Aorta (tissue), 5 donors: ENCODE results near the gene CIT. TPM values are rescaled to one million over a fixed set of nuclear protein-coding genes. Genes with fewer than 3 reads are reported as not detected.

Experiments
- ATAC-seq: fragments of 200-7000 bp; cut with Tn5 transposase; one replicate; pipeline ENCODE4 v1.9.1; 2022; ENCODE audit warnings: moderate library complexity; ENCODE audit not compliant: low FRiP score
- DNase-seq, 2 donors: peaks; one replicate each; pipeline ENCODE4 v3.0.0-alpha.2; 2020
- H3K27ac ChIP-seq, 2 donors: one replicate each; pipeline ENCODE4 v1.5.1; 2013; ENCODE audit warnings: low read length in 2 of 2, mild to moderate bottlenecking in 2 of 2, moderate library complexity in 2 of 2, control low read depth in 1 of 2, inconsistent platforms in 1 of 2, low read depth in 1 of 2
- H3K27me3 ChIP-seq, 2 donors: one replicate each; pipeline ENCODE4 v1.6.1; 2013; ENCODE audit warnings: control low read depth in 1 of 2, low read length in 1 of 2, mild to moderate bottlenecking in 1 of 2, moderate library complexity in 1 of 2; ENCODE audit not compliant: insufficient read depth in 2 of 2, control insufficient read depth in 1 of 2
- H3K36me3 ChIP-seq, 2 donors: one replicate each; pipeline ENCODE4 v1.6.1; 2013; ENCODE audit warnings: control low read depth in 1 of 2, low read length in 1 of 2, mild to moderate bottlenecking in 1 of 2; ENCODE audit not compliant: insufficient read depth in 2 of 2, control insufficient read depth in 1 of 2
- H3K4me1 ChIP-seq, 2 donors: one replicate each; pipeline ENCODE4 v1.6.1; 2013; ENCODE audit warnings: low read length in 2 of 2, control low read depth in 1 of 2, mild to moderate bottlenecking in 1 of 2, moderate library complexity in 1 of 2; ENCODE audit not compliant: insufficient read depth in 2 of 2, control insufficient read depth in 1 of 2
- H3K4me3 ChIP-seq, 2 donors: one replicate each; pipeline ENCODE4 v1.5.1; 2013; ENCODE audit warnings: low read length in 2 of 2, control low read depth in 1 of 2, mild to moderate bottlenecking in 1 of 2
- H3K9me3 ChIP-seq: one replicate; pipeline ENCODE4 v1.6.1; 2013; ENCODE audit warnings: mild to moderate bottlenecking, low read length; ENCODE audit not compliant: control insufficient read depth
- WGBS, 2 donors: extraction: QIAGEN DNeasy Blood & Tissue Kit; methylation state at CpG; one replicate each; pipeline ENCODE4 v1.1.7; 2013; 5-methylcytosine and 5-hydroxymethylcytosine counted together
- intact Hi-C, 2 donors: fragments of 100-400 bp; cut with DNase I; formaldehyde crosslinking; loops; one replicate each; pipeline versions ENCODE4 v1.14.2 to v1.15.0; 2022
- polyA plus RNA-seq, 2 donors: library from polyadenylated mRNA; stranded (reverse); fragments of 200-250 nt; gene quantifications; one replicate each; pipeline ENCODE4 v1.2.3, GENCODE V29; 2013
- total RNA-seq, 2 donors: library from RNA; stranded (reverse); fragmentation: NEBNext Ultra II Directional; extraction: Animal tissue kit (Norgen Biotek cat#: 25700); gene quantifications; one replicate each; pipeline ENCODE4 v1.2.1, GENCODE V29; 2021
- donor health status: healthy with polysubstance abuse.
- donor health status: Bipolar disorder and iron deficiency.
- donor health status: DM: no; HTN: no; CAD: no.
- donor health status: DM: no; HTN: no; CAD: no.
- donor health status: DM: yes; HTN: yes; CAD: no.

The CIT gene
- total and polyA plus RNA-seq, 4 donors = 0.13 to 7.1 (median 1.5) TPM

GRCh38 chr12:119826661-119827445 is 50.3 kb downstream of the CIT start:
- no peak for DNase-seq
- ATAC-seq = no peak
- Histone ChIP-seq H3K36me3 (no peaks in the 10 kb centered on the region), H3K9me3 (peaks cover 2% of the 10 kb centered on the region), H3K4me1 (no peaks in the 10 kb centered on the region), H3K4me3 (no peak overlapping the region), H3K27ac (no peak overlapping the region), H3K27me3 (no peaks in the 10 kb centered on the region)
- intact Hi-C loops = no loop called here
- WGBS, 2 donors = 84 to 85% methylated on average over 6 of the region's 6 CpGs

GRCh38 chr12:119825262-119825661 is 51.9 kb downstream of the CIT start:
- DNase-seq (no peak), ATAC-seq (no peak)
- Histone ChIP-seq H3K4me3 (no peak overlapping the region), H3K4me1 (no peaks in the 10 kb centered on the region), H3K27me3 (no peaks in the 10 kb centered on the region), H3K36me3 (no peaks in the 10 kb centered on the region), H3K9me3 (peaks cover 2% of the 10 kb centered on the region), H3K27ac (no peak overlapping the region)
- 92 to 95% methylated on average over 7 of the region's 7 CpGs for WGBS, 2 donors
- intact Hi-C loops = no loop called here

GRCh38 chr12:119822046-119822445 is 55.1 kb downstream of the CIT start:
- no peak for DNase-seq
- Histone ChIP-seq H3K27ac (no peak overlapping the region), H3K4me1 (no peaks in the 10 kb centered on the region), H3K36me3 (no peaks in the 10 kb centered on the region), H3K9me3 (no peaks in the 10 kb centered on the region), H3K4me3 (no peak overlapping the region), H3K27me3 (no peaks in the 10 kb centered on the region)
- no peak for ATAC-seq
- intact Hi-C loops = no loop called here
- 84 to 86% methylated on average over 2 of the region's 2 CpGs for WGBS, 2 donors

- ATAC-seq (no peak), DNase-seq (no peak)
- no peaks in the 10 kb centered on the region for H3K4me1 ChIP-seq
- no peaks in the 10 kb centered on the region for H3K36me3 ChIP-seq
- no peak overlapping the region for H3K4me3 ChIP-seq
- no peaks in the 10 kb centered on the region for H3K9me3 ChIP-seq
- no peaks in the 10 kb centered on the region for H3K27me3 ChIP-seq
- WGBS, 2 donors = 93 to 94% methylated on average over 5 of the region's 5 CpGs
- no peak overlapping the region for H3K27ac ChIP-seq
- intact Hi-C loops = no loop called here
Observed at GRCh38 chr12:119819322-119819721, 57.8 kb downstream of the CIT start.

GRCh38 chr12:119817546-119818343 is 59.4 kb downstream of the CIT start:
- no peak overlapping the region for H3K4me3 ChIP-seq
- DNase-seq = no peak
- no peaks in the 10 kb centered on the region for H3K27me3 ChIP-seq
- intact Hi-C loops = no loop called here
- no peaks in the 10 kb centered on the region for H3K4me1 ChIP-seq
- H3K9me3 ChIP-seq = no peaks in the 10 kb centered on the region
- H3K36me3 ChIP-seq = no peaks in the 10 kb centered on the region
- no peak for ATAC-seq
- H3K27ac ChIP-seq = no peak overlapping the region
- 97 to 98% methylated on average over 2 of the region's 2 CpGs for whole genome bisulfite sequencing, 2 donors

- H3K27me3 ChIP-seq = no peaks in the 10 kb centered on the region
- H3K9me3 ChIP-seq = peaks cover 2% of the 10 kb centered on the region
- H3K4me3 ChIP-seq = no peak overlapping the region
- no peak overlapping the region for H3K27ac ChIP-seq
- no peaks in the 10 kb centered on the region for H3K4me1 ChIP-seq
- ATAC-seq (no peak), DNase-seq (no peak)
- H3K36me3 ChIP-seq = no peaks in the 10 kb centered on the region
- WGBS, 2 donors = 86 to 92% methylated on average over 2 of the region's 2 CpGs
- intact Hi-C loops = no loop called here
Observed at GRCh38 chr12:119809023-119809422, 68.1 kb downstream of the CIT start.

- DNase-seq (no peak), ATAC-seq (no peak)
- WGBS, 2 donors = 94 to 97% methylated on average over 6 of the region's 6 CpGs
- H3K36me3 ChIP-seq = no peaks in the 10 kb centered on the region
- peaks cover 2% of the 10 kb centered on the region for H3K9me3 ChIP-seq
- intact Hi-C loops = no loop called here
- no peaks in the 10 kb centered on the region for H3K4me1 ChIP-seq
- no peaks in the 10 kb centered on the region for H3K27me3 ChIP-seq
- H3K4me3 ChIP-seq = no peak overlapping the region
- no peak overlapping the region for H3K27ac ChIP-seq
Observed at GRCh38 chr12:119808441-119808840, 68.7 kb downstream of the CIT start.

- Histone ChIP-seq H3K36me3 (no peaks in the 10 kb centered on the region), H3K4me3 (no peak overlapping the region), H3K4me1 (no peaks in the 10 kb centered on the region), H3K9me3 (peaks cover 2% of the 10 kb centered on the region), H3K27ac (no peak overlapping the region), H3K27me3 (no peaks in the 10 kb centered on the region)
- no peak for ATAC-seq
- DNase-seq = no peak
- intact Hi-C loops = no loop called here
Observed at GRCh38 chr12:119807380-119807779, 69.7 kb downstream of the CIT start.
